ENCODE data around the gene SCD5.

SCD5 gene

GRCh38 chr4:82681754-82682153 lies 116.8 kb downstream of the SCD5 start:
- H3K4me2 ChIP-seq (ENCODE audit: low read depth, low read length), result no peak overlapping the region
- H3K4me1 ChIP-seq (ENCODE audit: low read length), result no peaks in the 10 kb centered on the region

DNA sequence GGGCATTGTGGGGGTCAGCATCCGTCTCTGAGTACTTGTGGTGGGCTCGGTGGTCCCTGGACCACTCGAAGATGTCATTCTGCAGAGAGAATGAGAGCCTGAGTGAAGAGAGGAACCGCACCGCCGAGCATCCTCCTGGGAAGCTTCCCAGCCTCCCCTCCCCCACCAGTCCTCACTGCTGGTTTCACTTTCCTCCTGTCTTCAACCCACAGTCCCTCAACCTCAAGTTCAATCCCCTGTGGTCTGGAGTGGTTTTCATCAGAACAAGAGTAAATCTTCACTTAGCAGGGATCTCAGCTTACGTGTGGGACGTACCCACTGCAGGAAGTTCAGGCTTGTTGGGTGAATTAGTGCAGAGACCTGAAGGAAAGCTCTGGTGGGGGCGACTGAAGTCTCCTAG lies 117.8 kb downstream of the SCD5 start:
- Histone ChIP-seq H4K20me1 (ENCODE audit: insufficient read depth, low read length) (no peaks in the 10 kb centered on the region), H3K79me2 (ENCODE audit: low read length) (no peaks in the 10 kb centered on the region), H2AFZ (ENCODE audit: low read length) (no peak overlapping the region), H3K4me3 (ENCODE audit: low read length) (no peak overlapping the region), H3K36me3 (replicated peaks; ENCODE audit: insufficient read depth, low read length) (no peaks in the 10 kb centered on the region), H3K9me2 (replicated peaks; ENCODE audit: insufficient read depth, low read length) (no peaks in the 10 kb centered on the region), H3K4me1 (ENCODE audit: low read length) (no peaks in the 10 kb centered on the region), H3F3A (ENCODE audit: insufficient read depth, low read length) (no peaks in the 10 kb centered on the region), H3K9ac (ENCODE audit: low read length) (no peak overlapping the region), H3K27me3 (replicated peaks; ENCODE audit: insufficient read depth, low read length) (no peaks in the 10 kb centered on the region), H3K9me3 (replicated peaks; ENCODE audit: insufficient read depth, low read length) (no peaks in the 10 kb centered on the region), H3K4me2 (ENCODE audit: low read depth, low read length) (no peak overlapping the region), H3K27ac (ENCODE audit: low read length) (no peak overlapping the region)
- no peak for DNase-seq
- TF ChIP-seq CTCF (IDR thresholded peaks at IDR 0.05; ENCODE audit: low read length) (no peak), EZH2 (optimal IDR thresholded peaks at IDR 0.05; ENCODE audit: low read depth, low read length) (no peak), EZH2phosphoT487 (IDR thresholded peaks at IDR 0.05; ENCODE audit: low read length) (no peak)

More at GRCh38 chr4:82681754-82682153, 116.8 kb downstream of the SCD5 start:
- H3F3A ChIP-seq (ENCODE audit: insufficient read depth, low read length), result no peaks in the 10 kb centered on the region
- H3K36me3 ChIP-seq (replicated peaks; ENCODE audit: insufficient read depth, low read length), result no peaks in the 10 kb centered on the region
- no peak overlapping the region for H3K9ac ChIP-seq (ENCODE audit: low read length)
- TF ChIP-seq EZH2phosphoT487 (IDR thresholded peaks at IDR 0.05; ENCODE audit: low read length), result no peak
- TF ChIP-seq EZH2 (optimal IDR thresholded peaks at IDR 0.05; ENCODE audit: low read depth, low read length), result no peak
- TF ChIP-seq CTCF (IDR thresholded peaks at IDR 0.05; ENCODE audit: low read length), result no peak
- H3K4me3 ChIP-seq (ENCODE audit: low read length), result no peak overlapping the region
- H3K9me3 ChIP-seq (replicated peaks; ENCODE audit: insufficient read depth, low read length), result no peaks in the 10 kb centered on the region
- DNase-seq, result no peak
- no peak overlapping the region for H3K27ac ChIP-seq (ENCODE audit: low read length)
- H3K79me2 ChIP-seq (ENCODE audit: low read length), result no peaks in the 10 kb centered on the region
- H4K20me1 ChIP-seq (ENCODE audit: insufficient read depth, low read length), result no peaks in the 10 kb centered on the region
- no peaks in the 10 kb centered on the region for H3K27me3 ChIP-seq (replicated peaks; ENCODE audit: insufficient read depth, low read length)
- H2AFZ ChIP-seq (ENCODE audit: low read length), result no peak overlapping the region
- H3K9me2 ChIP-seq (replicated peaks; ENCODE audit: insufficient read depth, low read length), result no peaks in the 10 kb centered on the region

DNA sequence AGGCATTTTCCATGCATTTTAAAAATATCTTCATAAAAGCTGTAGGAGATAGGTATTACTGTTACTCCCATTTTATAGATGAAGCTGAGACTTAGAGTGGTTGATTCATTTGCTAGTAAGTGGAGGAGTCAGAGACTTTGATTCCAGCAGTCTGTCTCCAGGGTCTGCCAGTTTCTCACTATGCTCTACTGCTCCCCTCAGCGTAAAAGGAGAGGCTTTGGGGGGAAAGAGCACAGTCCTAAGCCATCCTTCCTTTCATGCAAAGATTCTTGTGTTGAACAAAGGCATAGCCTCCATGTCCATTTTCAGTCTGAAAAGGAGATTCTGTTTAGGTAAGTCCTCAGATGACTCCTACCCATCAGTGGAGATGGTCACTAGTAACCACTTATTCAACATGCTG lies 119.1 kb downstream of the SCD5 start:
- H3F3A ChIP-seq (ENCODE audit: insufficient read depth, low read length), result no peaks in the 10 kb centered on the region
- no peak for DNase-seq
- no peaks in the 10 kb centered on the region for H3K4me1 ChIP-seq (ENCODE audit: low read length)
- no peaks in the 10 kb centered on the region for H3K79me2 ChIP-seq (ENCODE audit: low read length)
- H3K4me2 ChIP-seq (ENCODE audit: low read depth, low read length), result no peak overlapping the region
- TF ChIP-seq EZH2 (optimal IDR thresholded peaks at IDR 0.05; ENCODE audit: low read depth, low read length) (no peak), CTCF (IDR thresholded peaks at IDR 0.05; ENCODE audit: low read length) (no peak), EZH2phosphoT487 (IDR thresholded peaks at IDR 0.05; ENCODE audit: low read length) (no peak)
- no peak overlapping the region for H2AFZ ChIP-seq (ENCODE audit: low read length)
- no peaks in the 10 kb centered on the region for H4K20me1 ChIP-seq (ENCODE audit: insufficient read depth, low read length)
- no peak overlapping the region for H3K4me3 ChIP-seq (ENCODE audit: low read length)
- no peaks in the 10 kb centered on the region for H3K9me2 ChIP-seq (replicated peaks; ENCODE audit: insufficient read depth, low read length)
- no peaks in the 10 kb centered on the region for H3K9me3 ChIP-seq (replicated peaks; ENCODE audit: insufficient read depth, low read length)
- H3K27ac ChIP-seq (ENCODE audit: low read length), result no peak overlapping the region
- no peaks in the 10 kb centered on the region for H3K36me3 ChIP-seq (replicated peaks; ENCODE audit: insufficient read depth, low read length)
- no peak overlapping the region for H3K9ac ChIP-seq (ENCODE audit: low read length)
- no peaks in the 10 kb centered on the region for H3K27me3 ChIP-seq (replicated peaks; ENCODE audit: insufficient read depth, low read length)
